HG03139 (cell line): ENCODE measurements around the gene DDR1.
"Not testable (repeated sequence)": the region's sequence is repeated elsewhere in the genome, so short reads cannot be mapped to it uniquely, and the experiment has no call there.

ENCODE experiments used
- ATAC-seq: cut with Tn5 transposase; IDR thresholded peaks from one replicate; pipeline ENCODE4 v1.9.1; 2021; ENCODE audit not compliant: unreplicated experiment

The DDR1 gene

DNA sequence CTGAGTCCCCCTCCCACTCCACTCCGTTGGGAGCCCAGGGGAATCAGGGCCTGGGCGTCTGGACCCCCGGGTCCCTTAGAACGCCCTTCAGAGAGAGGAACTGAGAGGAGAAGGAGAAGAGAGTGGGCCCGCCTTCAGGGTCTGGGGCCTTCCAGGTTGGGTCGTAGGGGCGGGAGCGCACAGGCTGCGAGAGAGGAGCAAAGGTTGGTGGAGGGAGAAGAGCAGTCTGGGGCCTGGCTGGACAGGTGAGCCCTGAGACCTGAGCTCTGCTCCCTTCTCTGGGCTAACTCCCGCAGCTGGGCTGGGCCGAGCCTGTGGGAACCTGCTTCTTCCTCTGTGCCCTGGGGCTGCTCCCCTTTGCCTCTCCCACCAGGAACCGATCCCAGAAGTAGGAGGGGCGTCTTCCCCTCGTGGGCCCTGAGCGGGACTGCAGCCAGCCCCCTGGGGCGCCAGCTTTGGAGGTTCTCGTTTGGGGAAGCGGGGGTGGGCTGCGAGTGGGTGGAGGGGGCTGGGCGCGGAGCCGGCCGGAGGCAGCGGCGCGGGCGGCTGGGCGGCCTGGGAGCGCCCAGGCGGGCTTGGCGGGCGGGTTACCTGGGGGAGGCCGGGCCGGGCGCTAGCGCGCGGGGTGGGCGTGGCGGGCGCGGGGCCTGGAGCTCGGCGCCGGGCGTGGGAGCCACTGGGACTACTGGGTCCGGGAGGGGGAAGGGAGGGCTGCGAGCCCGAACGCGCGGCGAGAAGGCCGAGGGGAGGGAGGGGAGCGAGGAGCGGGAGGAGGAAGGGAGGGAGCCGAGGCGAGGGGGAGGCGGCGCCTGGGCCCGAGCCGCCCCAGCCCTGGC, at the start of gene DDR1:
TSS of gene DDR1 (plus strand) at position 835 of the 836 bp plus-strand sequence. CDS start 4,211 bp downstream, outside the sequence.
- ATAC-seq = no peak

DNA sequence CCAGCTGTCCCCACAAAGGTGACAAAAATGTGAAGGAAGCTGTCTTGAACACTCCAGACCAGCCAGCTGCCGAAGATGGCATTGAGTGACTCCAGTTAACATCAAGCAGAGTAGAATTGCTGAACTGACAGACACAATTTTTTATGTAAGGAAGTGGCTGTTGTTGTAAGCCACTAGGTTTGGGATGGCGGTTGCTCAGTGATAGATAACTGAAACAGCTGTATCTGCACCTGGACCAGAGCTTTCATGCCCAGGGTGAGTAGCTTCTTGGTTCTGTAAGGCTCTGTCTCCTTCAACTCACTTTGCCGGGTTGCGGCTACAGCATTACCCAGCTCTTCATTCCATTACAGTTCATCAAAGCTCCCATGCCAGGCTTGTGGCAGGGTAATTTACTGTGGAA, 49.7 kb upstream of the DDR1 start:
- no peak for ATAC-seq

DNA sequence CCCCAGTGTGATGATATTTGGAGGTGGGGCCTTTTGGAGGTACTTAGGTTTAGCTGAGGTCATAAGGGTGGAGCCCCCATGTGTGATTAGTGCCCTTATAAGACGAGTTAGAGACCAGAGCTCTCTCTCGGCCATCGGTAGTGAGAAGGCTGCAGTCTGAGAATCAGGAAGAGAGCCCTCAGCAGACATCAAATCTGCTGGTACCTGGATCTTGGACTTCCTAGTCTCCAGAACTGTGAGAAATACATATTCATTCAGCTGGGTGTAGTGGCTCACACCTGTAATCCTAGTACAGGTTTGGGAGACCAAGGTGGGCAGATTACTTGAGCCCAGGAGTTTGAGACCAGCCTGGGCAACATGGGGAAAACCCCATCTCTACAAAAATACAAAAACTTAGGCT, 48.7 kb upstream of the DDR1 start:
- ATAC-seq = no peak

DNA sequence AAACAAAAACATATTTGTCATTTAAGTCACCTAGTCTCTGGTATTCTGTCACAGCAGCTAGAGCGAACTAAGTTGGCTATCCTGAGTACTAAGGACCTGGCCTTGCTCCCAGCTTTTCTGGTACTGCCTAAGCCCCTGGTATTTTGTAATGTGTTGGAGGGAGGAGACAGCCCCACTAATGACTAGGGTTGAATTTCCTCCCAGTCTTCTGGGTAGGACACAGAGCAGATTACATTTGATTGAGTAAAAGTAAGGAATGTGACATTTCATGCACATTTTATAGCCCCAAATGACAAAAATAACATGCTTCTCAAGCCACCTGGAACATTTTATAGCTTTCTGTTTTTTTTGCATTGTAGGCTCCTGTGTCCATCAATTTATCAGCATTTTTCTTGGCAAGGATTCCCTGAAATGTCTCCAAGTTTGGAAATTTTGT, 47.9 kb upstream of the DDR1 start:
- no peak for ATAC-seq

DNA sequence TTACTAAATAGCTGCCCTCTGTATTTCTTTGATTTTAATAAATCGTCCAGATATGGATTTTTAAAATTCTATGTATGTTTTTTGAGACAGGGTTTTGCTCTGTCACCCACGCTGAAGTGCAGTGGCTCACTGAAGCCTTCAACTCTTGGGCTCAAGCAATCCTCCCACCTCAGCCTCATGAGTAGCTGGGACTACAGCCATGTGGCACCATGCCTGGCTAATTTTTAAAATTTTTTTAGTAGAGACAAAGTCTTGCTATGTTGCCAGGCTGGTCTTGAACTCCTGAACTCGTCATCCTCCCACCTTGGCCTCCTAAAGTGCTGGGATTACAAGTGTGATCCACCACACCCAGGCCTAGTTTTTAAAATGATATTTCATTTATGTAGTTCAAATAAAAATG, 47.4 kb upstream of the DDR1 start:
- ATAC-seq = no peak

DNA sequence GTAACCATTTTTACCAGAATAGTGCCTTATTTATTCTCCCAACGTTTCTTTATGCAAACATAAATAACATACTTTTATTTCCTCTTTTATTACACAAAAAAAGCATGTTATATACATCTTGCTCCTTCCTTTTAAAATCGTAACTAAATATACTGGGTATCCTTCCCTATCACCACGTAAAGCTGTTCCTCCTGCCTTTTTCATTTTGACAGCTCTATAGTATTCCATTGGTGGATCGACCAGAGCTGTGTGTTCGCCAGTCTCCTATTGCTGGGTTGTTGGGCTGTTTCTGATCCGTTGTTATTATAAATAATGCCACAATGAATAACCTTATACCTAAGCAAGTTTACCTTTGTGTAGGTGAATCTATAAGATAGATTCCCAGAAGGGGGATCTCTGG, 46.9 kb upstream of the DDR1 start:
- no peak for ATAC-seq

DNA sequence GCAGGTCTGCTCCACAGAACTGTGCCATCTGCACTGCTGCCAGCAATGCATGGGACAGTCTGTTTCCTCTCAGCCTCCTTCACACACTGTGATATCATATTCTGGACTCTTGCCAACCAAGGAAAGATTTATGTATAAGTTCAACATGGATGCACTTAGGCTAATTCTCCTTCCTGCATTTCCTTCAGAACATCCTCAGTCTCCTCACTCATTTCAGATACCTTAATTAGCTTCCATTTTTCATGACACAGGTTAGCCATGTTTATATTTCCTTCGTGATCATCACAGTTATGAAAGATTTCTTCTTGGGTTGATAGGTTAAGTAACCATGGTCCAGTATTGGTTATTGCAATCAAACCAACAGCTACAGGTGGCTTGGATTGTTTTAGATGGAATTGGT, 46.4 kb upstream of the DDR1 start:
- ATAC-seq = no peak

DNA sequence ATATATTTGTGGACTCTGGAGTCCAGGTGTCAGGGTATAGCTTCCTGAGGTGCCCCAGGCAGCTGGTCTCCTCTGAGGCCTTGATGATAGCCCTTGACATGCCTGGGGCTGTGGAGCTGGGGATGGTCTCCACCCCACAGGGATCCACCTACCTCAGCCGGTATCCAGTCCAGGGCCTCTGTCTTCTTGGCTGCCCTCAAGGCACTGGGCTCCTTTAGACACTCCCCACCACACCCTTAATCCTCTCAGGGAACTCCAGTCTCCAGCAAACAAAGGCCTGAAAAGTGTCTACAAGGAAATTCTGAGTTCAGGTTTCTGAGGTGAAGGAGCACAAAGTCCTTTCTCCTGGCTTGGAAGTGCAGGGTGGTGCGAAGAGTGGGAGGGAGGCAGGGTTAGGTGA, 44.6 kb upstream of the DDR1 start:
- ATAC-seq = no peak

DNA sequence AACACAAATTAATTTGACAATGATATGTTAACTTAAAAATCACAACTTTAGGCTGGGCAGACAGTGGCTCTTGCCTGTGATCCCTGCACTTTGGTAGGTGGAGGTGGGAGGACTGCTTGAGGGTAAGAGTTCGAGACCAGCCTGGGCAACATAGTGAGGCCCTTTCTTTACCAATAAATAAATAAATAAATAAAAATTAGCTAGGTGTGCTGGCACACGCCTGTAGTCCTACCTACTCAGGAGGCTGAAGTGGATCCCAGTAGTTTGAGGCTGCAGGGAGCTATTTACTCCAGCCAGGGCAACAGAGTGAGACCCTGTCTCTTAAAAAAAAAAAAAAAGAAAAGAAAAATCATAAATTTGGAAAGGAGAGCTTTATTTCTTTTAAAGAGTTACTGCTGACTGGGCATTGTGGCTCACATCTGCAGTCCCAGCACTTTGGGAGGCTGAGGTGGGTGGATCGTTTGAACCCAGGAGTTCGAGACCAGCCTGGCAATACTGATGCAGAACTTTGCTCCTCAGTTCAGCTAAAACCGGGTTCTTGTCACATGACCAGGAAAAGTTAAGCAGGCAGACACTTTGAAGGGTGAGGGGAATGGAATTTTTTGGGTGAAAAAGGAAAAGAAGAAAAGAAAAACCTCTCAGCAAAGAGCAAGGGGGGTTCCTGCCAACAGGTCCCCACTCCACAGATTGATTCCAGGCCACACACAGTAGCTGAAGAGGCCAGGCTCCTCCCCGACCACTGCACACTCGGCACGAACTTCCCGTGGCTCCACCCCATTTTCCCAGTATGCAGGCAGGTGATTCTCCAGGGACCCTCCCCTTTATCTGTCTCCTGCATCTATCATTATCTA, 44.0 kb upstream of the DDR1 start:
- ATAC-seq = no peak

DNA sequence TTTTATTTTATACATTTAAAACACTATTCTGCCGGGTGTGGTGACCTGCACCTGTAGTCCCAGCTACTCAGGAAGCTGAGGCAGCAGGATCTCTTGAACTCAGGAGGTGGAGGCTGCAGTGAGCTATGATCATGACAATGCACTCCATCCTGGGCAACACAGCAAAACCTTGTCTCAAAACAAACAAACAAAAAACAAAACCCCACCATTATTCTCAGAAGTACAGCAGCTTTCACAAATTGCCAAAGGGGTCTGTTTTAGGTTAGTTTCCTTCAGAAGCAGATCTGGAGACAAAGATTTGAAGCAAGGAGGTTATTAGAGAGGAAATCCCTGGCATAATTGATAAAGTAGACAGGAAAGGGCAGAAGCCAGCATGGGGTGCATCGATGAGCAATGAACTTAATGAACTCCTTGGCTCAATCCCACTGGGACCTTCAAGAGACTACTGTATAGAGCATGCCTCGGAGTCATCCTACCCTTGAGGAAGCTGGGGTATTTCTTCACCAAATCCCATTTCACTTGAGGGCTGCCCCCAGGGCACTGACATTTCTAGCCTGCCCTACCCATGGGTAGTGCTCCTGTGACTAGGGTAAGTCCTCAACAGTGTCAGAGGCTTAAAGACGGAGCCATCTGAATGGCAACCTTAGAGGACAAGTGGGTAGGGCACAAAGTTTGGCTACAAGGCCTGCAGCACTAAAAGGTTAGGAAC, 43.2 kb upstream of the DDR1 start:
- no peak for ATAC-seq

DNA sequence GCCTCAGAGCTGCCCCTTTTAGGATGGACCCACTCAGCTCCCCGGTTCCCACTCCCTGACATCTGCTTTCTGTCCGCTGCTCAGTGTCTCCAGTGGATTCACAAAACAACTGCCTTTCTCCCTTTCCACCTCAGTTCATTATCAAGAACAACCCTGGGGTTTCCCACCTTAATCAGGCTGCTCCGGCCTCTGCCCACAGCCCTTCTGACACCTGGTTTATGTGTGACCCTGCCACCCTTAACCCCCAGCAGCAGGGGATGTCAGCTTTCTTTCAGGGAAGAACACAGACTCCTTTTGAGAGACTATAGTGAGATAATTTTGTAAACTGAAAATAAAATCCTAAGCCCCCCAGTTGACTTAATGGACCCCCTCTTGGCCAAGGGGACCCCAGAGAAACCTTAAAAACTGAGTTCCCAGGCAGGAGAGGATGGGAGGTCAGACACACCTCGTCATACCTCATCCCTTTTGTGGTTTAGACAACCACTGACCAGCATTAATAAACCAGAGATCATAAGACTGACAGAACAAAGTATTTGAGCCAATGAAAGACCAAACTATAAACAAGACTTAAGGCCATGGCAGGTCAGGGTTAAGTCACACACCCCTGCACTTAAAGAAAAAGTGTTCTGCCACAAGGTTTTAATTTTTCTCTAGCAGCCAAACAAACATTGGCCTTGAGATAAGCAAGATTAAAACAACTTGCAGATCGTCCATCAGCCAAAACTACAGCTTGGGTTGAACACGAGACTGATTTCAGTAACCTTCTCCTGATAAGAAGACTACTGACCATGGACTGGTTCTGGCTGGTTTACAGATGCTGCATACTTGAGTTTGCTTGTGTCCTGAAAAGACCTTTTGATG, 42.4 kb upstream of the DDR1 start:
- ATAC-seq = no peak

DNA sequence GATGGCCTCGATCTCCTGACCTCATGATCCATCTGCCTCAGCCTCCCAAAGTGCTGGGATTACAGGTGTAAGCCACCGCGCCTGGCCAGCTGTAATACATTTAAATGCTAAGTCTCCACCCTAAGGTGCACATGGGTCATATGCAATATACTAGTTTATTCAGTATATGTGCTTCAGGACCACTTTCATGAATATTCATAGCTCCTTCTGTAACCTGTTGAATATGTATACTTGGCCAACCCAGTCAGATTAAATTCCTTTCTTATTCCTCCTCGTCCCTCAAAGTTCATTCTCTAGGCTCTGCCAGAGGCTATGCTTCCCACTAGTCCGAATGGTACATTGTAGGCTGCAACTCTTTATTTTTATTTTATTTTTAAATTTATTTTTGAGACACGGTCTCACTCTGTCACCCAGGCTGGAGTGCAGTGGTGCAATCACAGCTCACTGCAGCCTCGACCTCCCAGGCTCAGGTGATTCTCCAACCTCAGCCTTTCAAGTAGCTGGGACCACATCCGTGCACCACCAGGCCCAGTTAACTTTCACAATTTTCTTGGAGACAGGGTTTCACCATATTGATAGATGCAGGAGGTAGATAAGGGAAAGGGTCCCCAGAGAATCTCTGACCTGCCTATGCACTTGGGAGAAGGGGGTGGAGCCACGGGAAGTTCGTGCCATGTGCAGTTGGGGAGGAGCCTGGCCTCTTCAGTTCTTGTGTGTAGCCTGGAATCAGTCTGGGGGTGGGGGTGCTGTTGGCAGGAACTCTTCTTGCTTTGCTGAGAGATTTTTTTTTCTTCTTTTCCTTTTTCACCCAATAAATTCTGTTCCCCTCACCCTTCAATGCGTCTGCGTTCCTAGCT, 41.3 kb upstream of the DDR1 start:
- ATAC-seq = no peak

DNA sequence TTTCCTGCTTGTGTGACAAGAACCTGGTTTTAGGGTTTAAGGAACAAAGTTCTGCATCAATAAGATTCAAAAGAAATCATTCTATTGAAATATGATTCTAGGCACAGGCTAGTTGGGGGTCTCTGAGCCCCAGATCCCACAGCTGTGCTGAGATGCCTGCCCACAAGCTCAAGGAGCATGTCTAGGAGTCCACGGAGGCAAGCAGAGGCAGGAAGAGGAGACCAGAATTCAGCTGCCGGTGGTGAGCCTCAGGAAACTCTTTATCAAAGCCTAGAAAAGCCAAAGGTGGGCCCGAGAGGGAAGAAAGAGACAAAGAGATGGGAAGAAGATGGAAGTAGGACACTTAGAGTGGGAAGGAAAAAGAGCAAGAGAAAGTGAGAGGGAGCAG, 40.7 kb upstream of the DDR1 start:
- no peak for ATAC-seq

DNA sequence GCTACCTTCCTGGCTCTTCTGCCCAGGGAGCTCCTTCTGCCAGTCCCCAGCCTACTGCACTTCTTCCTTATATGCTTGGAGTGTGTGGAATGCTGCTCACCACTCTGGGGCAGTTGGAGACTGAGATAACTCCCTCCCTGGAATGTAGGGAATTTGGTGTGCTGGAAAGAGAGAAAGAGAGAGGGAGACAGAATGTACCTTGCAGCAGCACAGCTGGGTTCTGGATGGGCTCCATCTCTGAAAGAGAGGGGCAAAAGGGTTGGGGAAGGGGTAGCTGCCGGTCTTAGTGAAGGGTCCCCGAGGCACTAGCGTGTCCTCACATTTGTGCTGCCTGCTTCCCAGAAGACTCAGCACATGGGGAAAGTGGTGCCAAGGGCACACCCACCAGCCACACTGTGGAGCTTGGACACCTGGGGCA, 40.2 kb upstream of the DDR1 start:
- no peak for ATAC-seq

DNA sequence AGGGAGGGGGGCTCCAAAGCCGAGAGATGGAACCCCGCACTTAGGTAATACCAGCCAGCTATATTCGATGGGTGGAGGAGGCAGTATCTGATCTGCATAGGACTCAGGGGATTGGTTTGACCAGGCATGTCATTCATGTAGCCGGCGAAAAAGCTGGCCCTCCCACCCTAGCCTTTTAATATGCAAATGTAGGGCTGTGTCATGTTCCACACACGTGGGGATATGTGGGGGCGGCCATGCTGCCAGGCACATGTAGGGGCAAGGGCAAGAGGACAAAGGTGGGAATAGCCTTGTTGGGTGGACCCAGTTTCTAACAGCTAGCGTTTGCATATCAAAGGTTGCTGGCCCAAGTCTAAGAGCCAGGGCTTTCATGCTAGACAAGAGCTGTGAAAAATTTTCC, 39.1 kb upstream of the DDR1 start:
- no peak for ATAC-seq

DNA sequence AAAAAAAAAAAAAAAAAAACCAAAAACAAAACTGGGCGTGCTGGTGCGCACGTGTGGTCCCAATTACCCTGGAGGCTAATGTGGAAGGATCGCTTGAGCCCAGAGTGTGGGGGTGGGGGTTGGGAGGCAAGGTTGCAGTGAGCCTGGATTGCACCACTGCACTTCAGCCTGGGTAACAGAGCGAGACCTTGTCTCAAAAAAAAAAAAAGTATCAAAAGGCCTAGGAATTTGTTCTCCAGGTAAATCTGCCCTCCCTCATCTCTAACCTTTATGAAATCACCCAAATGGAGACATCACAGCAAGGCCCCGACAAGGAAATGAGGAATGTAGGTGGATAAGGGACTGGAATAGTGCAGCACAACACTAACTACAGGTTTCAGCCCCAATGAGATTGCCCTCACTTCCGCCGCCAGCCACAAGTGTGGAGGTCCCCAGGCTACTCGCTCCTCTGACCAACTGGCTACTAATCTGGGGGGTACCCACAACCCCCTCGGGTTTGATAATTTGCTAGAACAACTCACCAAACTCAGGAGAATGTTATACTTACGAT, 36.8 kb upstream of the DDR1 start:
- ATAC-seq = no peak

DNA sequence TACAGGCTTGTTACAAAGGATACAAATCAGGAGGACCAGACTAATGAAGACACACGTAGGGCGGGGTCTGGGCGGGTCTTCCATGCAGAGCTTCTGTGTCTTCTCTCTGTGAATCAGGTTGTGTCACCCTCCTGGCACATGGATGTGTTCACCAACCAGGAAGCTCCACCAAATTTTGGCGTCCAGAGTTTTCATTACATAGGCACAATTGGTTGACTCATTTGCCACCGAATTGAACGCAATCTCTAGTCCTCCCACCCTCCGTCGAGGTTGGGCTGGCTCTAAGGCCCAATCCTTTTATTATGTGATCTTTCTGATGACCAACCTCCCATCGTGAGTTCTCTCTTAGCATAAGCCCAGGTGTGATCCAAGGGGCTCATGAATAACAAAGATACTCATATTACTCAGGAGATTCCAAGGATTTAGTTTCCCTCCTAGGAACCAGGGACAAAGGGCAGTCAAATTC, 36.3 kb upstream of the DDR1 start:
- ATAC-seq = no peak

DNA sequence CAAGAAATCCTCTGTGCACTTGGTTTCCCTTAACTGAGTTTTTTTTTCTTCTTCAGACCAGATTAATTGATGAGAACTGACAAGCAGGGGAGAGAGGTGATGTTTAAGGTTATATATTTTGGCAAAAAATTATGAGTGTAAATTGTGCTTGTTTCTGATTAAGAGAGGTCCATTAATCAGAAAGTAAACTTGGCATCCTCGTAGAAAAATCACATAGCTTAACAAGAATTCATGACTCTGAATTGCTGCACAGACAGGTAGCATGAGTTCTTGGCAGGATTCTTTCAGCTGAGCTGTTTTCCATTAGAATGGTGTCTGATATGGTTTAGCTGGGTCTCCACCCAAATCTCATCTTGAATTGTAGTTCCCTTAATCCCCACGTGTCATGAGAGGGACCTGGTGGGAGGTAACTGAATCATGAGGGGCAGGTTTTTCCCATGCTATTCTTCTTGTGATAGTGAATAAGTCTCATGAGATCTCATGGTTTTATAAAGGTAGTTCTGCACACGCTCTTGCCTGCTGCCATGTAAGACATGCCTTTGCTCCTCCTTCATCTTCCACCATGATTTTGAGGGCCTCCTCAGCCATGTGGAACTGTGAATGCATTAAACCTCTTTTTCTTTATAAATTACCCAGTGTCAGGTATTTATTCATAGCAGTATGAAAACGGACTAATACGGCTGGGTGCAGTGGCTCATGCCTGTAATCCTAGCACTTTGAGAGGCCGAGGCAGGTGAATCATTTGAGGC, 34.2 kb upstream of the DDR1 start:
- ATAC-seq = no peak

DNA sequence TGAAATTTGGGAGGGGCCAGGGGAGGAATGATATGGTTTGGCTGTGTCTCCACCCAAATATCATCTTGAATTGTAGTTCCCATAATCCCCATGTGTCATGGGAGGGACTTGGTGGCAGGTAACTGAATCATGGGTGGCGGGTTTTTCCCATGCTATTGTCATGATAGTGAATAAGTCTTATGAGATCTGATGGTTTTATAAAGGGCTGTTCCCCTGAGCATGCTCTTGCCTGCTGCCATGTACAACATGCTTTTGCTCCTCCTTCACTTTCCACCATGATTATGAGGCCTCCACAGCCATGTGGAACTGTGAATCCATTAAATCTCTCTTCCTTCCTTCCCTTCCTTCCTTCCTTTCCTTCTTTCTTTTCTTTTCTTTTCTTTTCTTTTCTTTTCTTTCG, 31.9 kb upstream of the DDR1 start:
- ATAC-seq = not testable (repeated sequence)
